ENCODE results near the gene SV2A.
"Not testable (repeated sequence)": the region's sequence is repeated elsewhere in the genome, so short reads cannot be mapped to it uniquely, and the experiment has no call there.

SV2A gene

GRCh38 chr1:149888247-149888998, 29.2 kb downstream of the SV2A start:
- H3K9ac ChIP-seq = peak overlapping the region; percentile 92
- peak; percentile 98 for TF ChIP-seq CTCF (conservative IDR thresholded peaks at IDR 0.05; ENCODE audit: low read depth, low read length)
- H3K36me3 ChIP-seq (ENCODE audit: insufficient read depth) = no peaks in the 10 kb centered on the region
- peaks cover 25% of the 10 kb centered on the region for H3K4me1 ChIP-seq (ENCODE audit: low read depth, poor library complexity, severe bottlenecking)
- H2AFZ ChIP-seq (ENCODE audit: low read depth) = peak overlapping the region; percentile 61
- H3K79me2 ChIP-seq (ENCODE audit: insufficient read depth, low read depth) = peaks cover 36% of the 10 kb centered on the region
- peak overlapping the region; percentile 100 for H3K4me3 ChIP-seq (IDR thresholded peaks at IDR 0.05; ENCODE audit: insufficient read depth, low read depth, low read length)
- H3K4me2 ChIP-seq = peak overlapping the region; percentile 86
- H3K27me3 ChIP-seq (ENCODE audit: insufficient read depth, low read depth) = no peaks in the 10 kb centered on the region
- H4K20me1 ChIP-seq (ENCODE audit: insufficient read depth) = no peaks in the 10 kb centered on the region
- H3K27ac ChIP-seq = peak overlapping the region; percentile 92

- Histone ChIP-seq H3K9ac (peak overlapping the region; percentile 92), H3K36me3 (ENCODE audit: insufficient read depth) (no peaks in the 10 kb centered on the region), H3K27me3 (ENCODE audit: insufficient read depth, low read depth) (no peaks in the 10 kb centered on the region), H3K27ac (peak overlapping the region; percentile 92), H3K79me2 (ENCODE audit: insufficient read depth, low read depth) (peaks cover 44% of the 10 kb centered on the region), H3K4me3 (IDR thresholded peaks at IDR 0.05; ENCODE audit: insufficient read depth, low read depth, low read length) (peak overlapping the region; percentile 100), H3K4me1 (ENCODE audit: low read depth, poor library complexity, severe bottlenecking) (peaks cover 33% of the 10 kb centered on the region), H3K4me2 (peak overlapping the region; percentile 86), H2AFZ (ENCODE audit: low read depth) (no peak overlapping the region), H4K20me1 (ENCODE audit: insufficient read depth) (no peaks in the 10 kb centered on the region)
- no peak for TF ChIP-seq CTCF (conservative IDR thresholded peaks at IDR 0.05; ENCODE audit: low read depth, low read length)
Measured at GRCh38 chr1:149887456-149888246, 30.0 kb downstream of the SV2A start.

- H2AFZ ChIP-seq (ENCODE audit: low read depth); H4K20me1 ChIP-seq (ENCODE audit: insufficient read depth); H3K27me3 ChIP-seq (ENCODE audit: insufficient read depth, low read depth); H3K36me3 ChIP-seq (ENCODE audit: insufficient read depth): not testable (repeated sequence)
- Histone ChIP-seq H3K9ac (peak overlapping the region; percentile 92), H3K4me2 (peak overlapping the region; percentile 86), H3K4me1 (ENCODE audit: low read depth, poor library complexity, severe bottlenecking) (peaks cover 38% of the 10 kb centered on the region), H3K27ac (peak overlapping the region; percentile 92), H3K4me3 (IDR thresholded peaks at IDR 0.05; ENCODE audit: insufficient read depth, low read depth, low read length) (peak overlapping the region; percentile 97), H3K79me2 (ENCODE audit: insufficient read depth, low read depth) (peaks cover 49% of the 10 kb centered on the region)
Measured at GRCh38 chr1:149887196-149887455, 30.5 kb downstream of the SV2A start.

- Histone ChIP-seq H3K27ac (peak overlapping the region; percentile 92), H3K4me3 (IDR thresholded peaks at IDR 0.05; ENCODE audit: insufficient read depth, low read depth, low read length) (peak overlapping the region; percentile 97), H3K4me2 (peak overlapping the region; percentile 86), H4K20me1 (ENCODE audit: insufficient read depth) (no peaks in the 10 kb centered on the region), H3K9ac (peak overlapping the region; percentile 92), H3K4me1 (ENCODE audit: low read depth, poor library complexity, severe bottlenecking) (peaks cover 43% of the 10 kb centered on the region), H3K36me3 (ENCODE audit: insufficient read depth) (no peaks in the 10 kb centered on the region), H3K79me2 (ENCODE audit: insufficient read depth, low read depth) (peaks cover 49% of the 10 kb centered on the region), H3K27me3 (ENCODE audit: insufficient read depth, low read depth) (no peaks in the 10 kb centered on the region), H2AFZ (ENCODE audit: low read depth) (no peak overlapping the region)
- no peak; the same call in none of the 2 replicates for TF ChIP-seq CTCF (conservative IDR thresholded peaks at IDR 0.05; ENCODE audit: low read depth, low read length)
Measured at GRCh38 chr1:149886396-149887195, 31.0 kb downstream of the SV2A start.

- H3K4me3 ChIP-seq (IDR thresholded peaks at IDR 0.05; ENCODE audit: insufficient read depth, low read depth, low read length) = peak overlapping the region; percentile 95
Measured at GRCh38 chr1:149886121-149886395, 31.6 kb downstream of the SV2A start.

More at GRCh38 chr1:149886121-149886395, 31.6 kb downstream of the SV2A start:
- H3K4me1 ChIP-seq (ENCODE audit: low read depth, poor library complexity, severe bottlenecking) = peaks cover 48% of the 10 kb centered on the region
- peak overlapping the region; percentile 72 for H3K4me2 ChIP-seq
- H3K27ac ChIP-seq = peak overlapping the region; percentile 92
- H3K36me3 ChIP-seq (ENCODE audit: insufficient read depth); H2AFZ ChIP-seq (ENCODE audit: low read depth); H3K27me3 ChIP-seq (ENCODE audit: insufficient read depth, low read depth); H4K20me1 ChIP-seq (ENCODE audit: insufficient read depth): not testable (repeated sequence)
- H3K9ac ChIP-seq = peak overlapping the region; percentile 92
- H3K79me2 ChIP-seq (ENCODE audit: insufficient read depth, low read depth) = peaks cover 54% of the 10 kb centered on the region
